Subcutaneous adipose tissue (tissue), 4 donors: ENCODE results near the gene GLT1D1. TPM values are rescaled to one million over a fixed set of nuclear protein-coding genes. Genes with fewer than 3 reads are reported as not detected.

ENCODE experiments used
- CTCF ChIP-seq: fragments of 450-650 bp; IDR thresholded peaks from one replicate; pipeline ENCODE4 v1.5.1; 2016; ENCODE audit warnings: low read depth, mild to moderate bottlenecking, control low read depth, antibody characterized with exemption, moderate library complexity
- total RNA-seq, 4 donors: library from RNA; depleted of rRNA; stranded (reverse); fragments of >200 nt; gene quantifications; one replicate each; pipeline ENCODE4 v1.1.0, GENCODE V29; 2016

Gene GLT1D1
- total RNA-seq, 4 donors from 2014 or later, result 0.22 to 0.75 TPM; not detected in 2

- no peak for TF ChIP-seq CTCF
These were observed 35.9 kb upstream of the GLT1D1 start for GRCh38 chr12:128817111-128818015.

DNA sequence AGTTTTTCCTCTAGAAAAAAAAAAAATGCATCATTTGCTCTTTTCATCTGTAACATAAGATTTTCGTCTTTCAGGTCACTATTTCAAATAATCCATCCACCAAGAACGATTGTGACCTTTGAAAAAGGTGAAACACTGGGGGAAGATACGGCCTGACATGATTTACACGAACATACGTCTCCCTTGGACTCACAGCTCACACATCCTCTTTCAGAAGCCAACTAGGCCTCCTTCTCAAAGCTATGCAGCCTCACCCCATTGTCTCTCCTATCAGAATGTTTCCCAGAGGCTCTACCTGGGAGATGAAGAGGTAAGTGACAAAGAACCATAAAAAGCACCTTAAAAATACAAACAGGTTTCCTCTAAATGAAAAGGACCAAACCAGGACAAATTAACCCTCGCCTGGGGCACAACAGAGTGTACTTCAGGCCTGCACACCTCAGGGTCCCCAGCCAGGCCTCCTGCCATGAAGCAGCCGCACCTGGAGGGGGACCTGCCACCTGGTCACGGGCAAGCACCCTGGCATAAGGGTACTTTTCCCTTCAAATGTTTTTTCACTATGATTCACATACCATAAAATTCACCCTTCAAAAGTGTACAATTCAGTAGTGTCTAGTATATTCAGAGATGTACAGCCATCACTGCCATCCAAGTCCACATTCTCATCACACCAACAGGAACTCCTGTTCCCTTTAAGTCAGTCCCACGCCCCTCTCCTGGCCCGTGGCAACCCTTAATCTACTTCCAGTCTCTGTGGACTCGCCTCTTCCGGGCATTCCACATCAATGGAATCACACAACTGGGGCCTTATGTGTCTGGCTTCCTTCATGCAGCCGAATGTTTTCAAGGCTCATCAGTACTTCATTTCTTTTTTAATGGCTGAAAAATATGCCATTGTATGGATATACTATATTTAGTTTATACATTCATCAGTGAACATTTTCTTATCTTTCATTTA, 34.9 kb upstream of the GLT1D1 start:
- no peak for TF ChIP-seq CTCF

GRCh38 chr12:128819293-128820144, 33.8 kb upstream of the GLT1D1 start:
- TF ChIP-seq CTCF, result no peak

- TF ChIP-seq CTCF, result no peak
These were observed 33.0 kb upstream of the GLT1D1 start for GRCh38 chr12:128820253-128820652.

- no peak for TF ChIP-seq CTCF
These were observed 32.4 kb upstream of the GLT1D1 start for GRCh38 chr12:128820723-128821432.

- no peak for TF ChIP-seq CTCF
These were observed 29.9 kb upstream of the GLT1D1 start for GRCh38 chr12:128823216-128823915.
